WTC11 (cell line): ENCODE results near the gene ANO3. TPM values are rescaled to one million over a fixed set of nuclear protein-coding genes. Genes with fewer than 3 reads are reported as not detected.

Source experiments
- ATAC-seq: fragments of 200-7000 bp; cut with Tn5 transposase; 2 replicates; pipeline ENCODE4 v1.10.0; 2021; ENCODE audit warnings: mild to moderate bottlenecking, moderate library complexity
- CTCF ChIA-PET: fragments of 300-600 bp; sonication (Branson Sonifier 250); formaldehyde crosslinking; loops from one replicate; lab custom pipeline; 2021; ENCODE audit warnings: antibody characterized with exemption; lab: Charles Lee
- POLR2A ChIA-PET: fragments of 350-600 bp; sonication (Branson Sonifier 250); formaldehyde crosslinking; loops from one replicate; lab custom pipeline; 2021; ENCODE audit warnings: antibody characterized with exemption; lab: Charles Lee
- DNase-seq: peaks from one replicate; pipeline ENCODE4 v3.0.0; 2021; ENCODE audit warnings: low spot score
- H3K27ac Mint-ChIP-seq: 2 replicates; pipeline ENCODE4 v1.8.0; 2021; ENCODE audit warnings: mixed read lengths
- H3K27me3 Mint-ChIP-seq: 2 replicates; pipeline ENCODE4 v1.8.0; 2021; ENCODE audit warnings: low read depth, mild to moderate bottlenecking, moderate library complexity, mixed read lengths
- H3K36me3 Mint-ChIP-seq: 2 replicates; pipeline ENCODE4 v1.8.0; 2021; ENCODE audit warnings: mixed read lengths
- H3K4me1 Mint-ChIP-seq: 2 replicates; pipeline ENCODE4 v1.8.0; 2022; ENCODE audit warnings: mixed read lengths
- H3K4me3 Mint-ChIP-seq: 2 replicates; pipeline ENCODE4 v1.8.0; 2021; ENCODE audit warnings: mild to moderate bottlenecking, moderate library complexity, mixed read lengths
- H3K9me3 Mint-ChIP-seq: 2 replicates; pipeline ENCODE4 v1.8.0; 2021; ENCODE audit warnings: mixed read lengths
- ARID4B ChIP-seq: sonication (generic); formaldehyde crosslinking; IDR thresholded peaks from 2 replicates; pipeline ENCODE4 v1.8.0; 2023; ENCODE audit warnings: missing genetic modification reagents, mild to moderate bottlenecking, borderline replicate concordance
- FOXJ3 ChIP-seq: sonication (generic); formaldehyde crosslinking; IDR thresholded peaks from 2 replicates; pipeline ENCODE4 v1.9.0; 2021; ENCODE audit warnings: missing genetic modification reagents, mild to moderate bottlenecking, borderline replicate concordance
- FOXK1 ChIP-seq: sonication (generic); formaldehyde crosslinking; IDR thresholded peaks from 2 replicates; pipeline ENCODE4 v1.8.0; 2022; ENCODE audit warnings: mild to moderate bottlenecking, moderate library complexity, missing genetic modification reagents
- JUN ChIP-seq: sonication (generic); formaldehyde crosslinking; IDR thresholded peaks from 2 replicates; pipeline ENCODE4 v1.8.0; 2023; ENCODE audit warnings: mild to moderate bottlenecking, missing genetic modification reagents
- MLX ChIP-seq: sonication (generic); formaldehyde crosslinking; IDR thresholded peaks from 2 replicates; pipeline ENCODE4 v1.8.1; 2023; ENCODE audit warnings: mild to moderate bottlenecking, missing genetic modification reagents, moderate library complexity
- NFATC4 ChIP-seq: fragments of 250-450 bp; sonication (Bioruptor Pico); IDR thresholded peaks from 2 replicates; pipeline ENCODE4 v1.9.0; 2021; ENCODE audit warnings: mild to moderate bottlenecking
- NFYB ChIP-seq: sonication (generic); formaldehyde crosslinking; conservative IDR thresholded peaks from 2 replicates; pipeline ENCODE4 v1.8.0; 2022; ENCODE audit warnings: low read depth, missing genetic modification reagents
- SP1 ChIP-seq: sonication (generic); formaldehyde crosslinking; conservative IDR thresholded peaks from 2 replicates; pipeline ENCODE4 v1.8.1; 2022; ENCODE audit warnings: missing genetic modification reagents
- TCF7 ChIP-seq: sonication (generic); formaldehyde crosslinking; IDR thresholded peaks from 2 replicates; pipeline ENCODE4 v1.8.0; 2022; ENCODE audit warnings: mild to moderate bottlenecking, low read depth, missing genetic modification reagents, moderate library complexity
- TP53 ChIP-seq: sonication (generic); formaldehyde crosslinking; IDR thresholded peaks from 2 replicates; pipeline ENCODE4 v1.8.1; 2023; ENCODE audit warnings: mild to moderate bottlenecking, missing genetic modification reagents
- USF1 ChIP-seq: sonication (generic); formaldehyde crosslinking; IDR thresholded peaks from 2 replicates; pipeline ENCODE4 v1.8.0; 2022; ENCODE audit warnings: mild to moderate bottlenecking, missing genetic modification reagents
- ZNF396 ChIP-seq: fragments of 250-450 bp; sonication (Bioruptor Pico); IDR thresholded peaks from 2 replicates; pipeline ENCODE4 v1.8.0; 2021; ENCODE audit warnings: mild to moderate bottlenecking, moderate library complexity, borderline replicate concordance
- ZNF416 ChIP-seq: fragments of 250-450 bp; sonication (Bioruptor Pico); IDR thresholded peaks from 2 replicates; pipeline ENCODE4 v1.9.0; 2021; ENCODE audit warnings: mild to moderate bottlenecking, inconsistent platforms
- ZNF423 ChIP-seq: fragments of 250-450 bp; sonication (Bioruptor Pico); IDR thresholded peaks from 2 replicates; pipeline ENCODE4 v2.1.2; 2022; ENCODE audit warnings: mild to moderate bottlenecking, moderate library complexity
- total RNA-seq: library from RNA; stranded (reverse); gene quantifications from 3 replicates; pipeline ENCODE4 v1.2.3, GENCODE V29; 2021
- TF ChIP-seq, protein P1 (sequence below): sonication (generic); formaldehyde crosslinking; IDR thresholded peaks from 2 replicates; pipeline ENCODE4 v1.8.1; 2022; ENCODE audit warnings: low read depth, missing genetic modification reagents, borderline replicate concordance
- TF ChIP-seq, protein P2 (sequence below): fragments of 200-600 bp; IDR thresholded peaks from 2 replicates; pipeline ENCODE4 v1.8.0; 2022; ENCODE audit warnings: antibody characterized with exemption

The ANO3 gene
- total RNA-seq, 1 experiment from 2014 or later = 0.11 TPM

- ChIA-PET CTCF (interaction anchor here (1.0 kb wide), 1 partner anchor 36 kb away, joined by 3 read pairs; no protein-coding TSS in a partner anchor), POLR2A (no interaction called here)
- Mint-ChIP-seq H3K4me1 (peaks cover 53% of the 10 kb centered on the region), H3K36me3 (no peaks in the 10 kb centered on the region), H3K27me3 (peaks cover 10% of the 10 kb centered on the region; the same call in 1 of the 2 replicates), H3K9me3 (no peaks in the 10 kb centered on the region), H3K4me3 (peak overlapping the region; percentile 72), H3K27ac (peak overlapping the region; percentile 70; the same call in 1 of the 2 replicates)
- DNase-seq (no peak), ATAC-seq (no peak)
- TF ChIP-seq MLX (CRISPR knock-in tag) (no peak), TCF7 (CRISPR knock-in tag) (no peak), ARID4B (CRISPR knock-in tag) (no peak), ZNF416 (CRISPR knock-in tag) (no peak), USF1 (no peak), NFATC4 (CRISPR knock-in tag) (no peak), ZNF423 (no peak), ZNF396 (CRISPR knock-in tag) (no peak), NFYB (CRISPR knock-in tag) (no peak), FOXJ3 (CRISPR knock-in tag) (no peak), FOXK1 (CRISPR knock-in tag) (no peak), SP1 (CRISPR knock-in tag) (no peak)
- TF ChIP-seq, protein P1, sequence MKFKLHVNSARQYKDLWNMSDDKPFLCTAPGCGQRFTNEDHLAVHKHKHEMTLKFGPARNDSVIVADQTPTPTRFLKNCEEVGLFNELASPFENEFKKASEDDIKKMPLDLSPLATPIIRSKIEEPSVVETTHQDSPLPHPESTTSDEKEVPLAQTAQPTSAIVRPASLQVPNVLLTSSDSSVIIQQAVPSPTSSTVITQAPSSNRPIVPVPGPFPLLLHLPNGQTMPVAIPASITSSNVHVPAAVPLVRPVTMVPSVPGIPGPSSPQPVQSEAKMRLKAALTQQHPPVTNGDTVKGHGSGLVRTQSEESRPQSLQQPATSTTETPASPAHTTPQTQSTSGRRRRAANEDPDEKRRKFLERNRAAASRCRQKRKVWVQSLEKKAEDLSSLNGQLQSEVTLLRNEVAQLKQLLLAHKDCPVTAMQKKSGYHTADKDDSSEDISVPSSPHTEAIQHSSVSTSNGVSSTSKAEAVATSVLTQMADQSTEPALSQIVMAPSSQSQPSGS (CRISPR knock-in tag) = no peak
- TF ChIP-seq, protein P2, sequence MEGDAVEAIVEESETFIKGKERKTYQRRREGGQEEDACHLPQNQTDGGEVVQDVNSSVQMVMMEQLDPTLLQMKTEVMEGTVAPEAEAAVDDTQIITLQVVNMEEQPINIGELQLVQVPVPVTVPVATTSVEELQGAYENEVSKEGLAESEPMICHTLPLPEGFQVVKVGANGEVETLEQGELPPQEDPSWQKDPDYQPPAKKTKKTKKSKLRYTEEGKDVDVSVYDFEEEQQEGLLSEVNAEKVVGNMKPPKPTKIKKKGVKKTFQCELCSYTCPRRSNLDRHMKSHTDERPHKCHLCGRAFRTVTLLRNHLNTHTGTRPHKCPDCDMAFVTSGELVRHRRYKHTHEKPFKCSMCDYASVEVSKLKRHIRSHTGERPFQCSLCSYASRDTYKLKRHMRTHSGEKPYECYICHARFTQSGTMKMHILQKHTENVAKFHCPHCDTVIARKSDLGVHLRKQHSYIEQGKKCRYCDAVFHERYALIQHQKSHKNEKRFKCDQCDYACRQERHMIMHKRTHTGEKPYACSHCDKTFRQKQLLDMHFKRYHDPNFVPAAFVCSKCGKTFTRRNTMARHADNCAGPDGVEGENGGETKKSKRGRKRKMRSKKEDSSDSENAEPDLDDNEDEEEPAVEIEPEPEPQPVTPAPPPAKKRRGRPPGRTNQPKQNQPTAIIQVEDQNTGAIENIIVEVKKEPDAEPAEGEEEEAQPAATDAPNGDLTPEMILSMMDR = no peak
These were observed 614 bp downstream of the ANO3 start for GRCh38 chr11:26332572-26332915.

- ATAC-seq = no peak
- POLR2A ChIA-PET = interaction anchor here (0.7 kb wide), 1 partner anchor 850 kb away, joined by 4 read pairs; no protein-coding TSS in a partner anchor
- Mint-ChIP-seq H3K27me3 (peaks cover 10% of the 10 kb centered on the region; the same call in 1 of the 2 replicates), H3K4me3 (no peak overlapping the region), H3K4me1 (peaks cover 46% of the 10 kb centered on the region), H3K9me3 (0 out of 2 replicates have a peak, but pooled peaks cover 4% of the 10 kb centered on the region), H3K36me3 (no peaks in the 10 kb centered on the region; the same call in 1 of the 2 replicates), H3K27ac (no peak overlapping the region)
- no peak for DNase-seq
- CTCF ChIA-PET = interaction anchor here (1.4 kb wide), 1 partner anchor 49 kb away, joined by 3 read pairs; no protein-coding TSS in a partner anchor
- TF ChIP-seq TP53 (CRISPR knock-in tag) = no peak
- TF ChIP-seq JUN (CRISPR knock-in tag) = no peak
These were observed 2.0 kb downstream of the ANO3 start for GRCh38 chr11:26333906-26334305.
